Fibroblast of lung (primary cell): ENCODE results near the gene AGAP2. TPM values are rescaled to one million over a fixed set of nuclear protein-coding genes. Genes with fewer than 3 reads are reported as not detected.

Experiments used
- DNase-seq, 2 donors: peaks; one replicate each; pipeline versions ENCODE4 v3.0.0 to v3.0.0-alpha.2; 2010; ENCODE audit warnings: low read depth in 2 of 2
- H2AFZ ChIP-seq: 2 replicates; pipeline ENCODE4 v1.5.1; 2012; ENCODE audit warnings: low read length, control low read depth, inconsistent platforms
- H3K27ac ChIP-seq: 2 replicates; pipeline ENCODE4 v1.5.1; 2011; ENCODE audit warnings: low read length, control low read depth; ENCODE audit not compliant: insufficient read depth
- H3K27me3 ChIP-seq: 2 replicates; pipeline ENCODE4 v1.5.1; 2011; ENCODE audit warnings: mild to moderate bottlenecking, low read length; ENCODE audit not compliant: control insufficient read depth, insufficient read depth
- H3K36me3 ChIP-seq: 2 replicates; pipeline ENCODE4 v1.5.1; 2011; ENCODE audit warnings: low read length; ENCODE audit not compliant: control insufficient read depth, insufficient read depth
- H3K4me1 ChIP-seq: 2 replicates; pipeline ENCODE4 v1.5.1; 2011; ENCODE audit warnings: low read length; ENCODE audit not compliant: control insufficient read depth, insufficient read depth; ENCODE audit errors: extremely low read depth
- H3K4me2 ChIP-seq: 2 replicates; pipeline ENCODE4 v1.5.1; 2011; ENCODE audit warnings: low read length, control low read depth; ENCODE audit not compliant: insufficient read depth; ENCODE audit errors: extremely low read depth
- H3K4me3 ChIP-seq, 4 experiments: fragments of 200-600 bp in 1 of 4; sonication (generic) in 1 of 4; replicated peaks in 1 of 4; 2 replicates each; pipeline ENCODE4 v1.5.1; 2011 to 2016; ENCODE audit warnings: low read length in 4 of 4, low read depth in 3 of 4, mild to moderate bottlenecking in 3 of 4, control low read depth in 2 of 4, inconsistent platforms in 1 of 4, mixed read lengths in 1 of 4; ENCODE audit not compliant: insufficient read depth in 1 of 4; ENCODE audit errors: control extremely low read depth in 1 of 4
- H3K79me2 ChIP-seq: 2 replicates; pipeline ENCODE4 v1.5.1; 2012; ENCODE audit warnings: mild to moderate bottlenecking, low read length, inconsistent platforms; ENCODE audit not compliant: control insufficient read depth, insufficient read depth
- H3K9ac ChIP-seq: 2 replicates; pipeline ENCODE4 v1.5.1; 2011; ENCODE audit warnings: mild to moderate bottlenecking, low read length, control low read depth; ENCODE audit not compliant: insufficient read depth
- H3K9me3 ChIP-seq: 2 replicates; pipeline ENCODE4 v1.5.1; 2012; ENCODE audit warnings: low read depth, low read length; ENCODE audit not compliant: control insufficient read depth, insufficient read depth
- H4K20me1 ChIP-seq: 2 replicates; pipeline ENCODE4 v1.5.1; 2011; ENCODE audit warnings: low read length; ENCODE audit not compliant: control insufficient read depth, insufficient read depth; ENCODE audit errors: extremely low read depth
- EZH2 ChIP-seq: IDR thresholded peaks from 2 replicates; pipeline ENCODE4 v1.5.1; 2012; ENCODE audit warnings: low read length, control low read depth, mild to moderate bottlenecking; ENCODE audit errors: missing control alignments
- polyA plus RNA-seq, 2 donors: library from polyadenylated mRNA; depleted of rRNA in 1 of 2; stranded (reverse) in 1 of 2; unstranded in 1 of 2; fragments of >200 nt; gene quantifications; 2 replicates each; pipeline ENCODE4 v1.2.1, GENCODE V29; 2011 to 2012; ENCODE audit warnings: missing spikeins in 1 of 2
- total RNA-seq: library from RNA; depleted of rRNA; stranded (reverse); fragments of >200 nt; gene quantifications from 2 replicates; pipeline ENCODE4 v1.2.1, GENCODE V29; 2014
- TF ChIP-seq, protein P1 (sequence below), 2 donors: IDR thresholded peaks in 1 of 2; conservative IDR thresholded peaks in 1 of 2; 1 replicate in 1 of 2; 2 replicates in 1 of 2; pipeline ENCODE4 v1.5.1; 2011 to 2012; ENCODE audit warnings: low read length in 2 of 2, control low read depth in 1 of 2, inconsistent platforms in 1 of 2, low read depth in 1 of 2, mild to moderate bottlenecking in 1 of 2

The AGAP2 gene
- total and polyA plus RNA-seq, 2 donors (not counting 1 experiment from before 2014, with no cell fraction given), result 0.05 to 0.17 TPM

DNA sequence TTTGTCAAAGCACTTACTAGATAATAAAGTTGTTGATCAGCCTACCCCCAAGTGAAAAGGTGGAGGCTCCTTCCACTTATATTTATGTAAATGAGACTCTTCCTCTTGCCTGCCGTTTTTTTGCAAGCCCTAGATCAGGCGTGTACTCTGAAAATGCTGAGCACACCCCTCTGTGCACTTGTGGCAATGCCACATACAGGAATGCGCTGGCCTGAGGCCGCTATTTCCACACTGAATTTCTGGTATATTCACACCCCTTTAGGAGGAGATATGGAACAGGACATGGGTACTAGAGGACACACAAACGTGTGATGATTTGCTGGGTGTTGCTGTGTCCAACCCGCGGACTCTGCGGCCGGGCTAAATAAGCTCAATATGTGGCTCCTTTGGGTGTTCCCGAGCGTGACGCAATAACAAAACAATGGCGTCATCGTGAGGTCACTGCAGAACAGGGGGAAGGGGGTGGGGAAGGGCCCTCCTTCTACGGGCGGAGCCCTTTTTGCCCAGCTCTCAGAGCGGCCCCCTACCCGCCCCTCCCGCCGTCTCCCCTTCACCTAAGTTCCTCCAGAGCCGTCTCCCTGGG lies 5.7 kb upstream of the AGAP2 start:
- H2AFZ ChIP-seq, result peak overlapping the region; percentile 70
- H3K36me3 ChIP-seq, result peaks cover 8% of the 10 kb centered on the region

DNA sequence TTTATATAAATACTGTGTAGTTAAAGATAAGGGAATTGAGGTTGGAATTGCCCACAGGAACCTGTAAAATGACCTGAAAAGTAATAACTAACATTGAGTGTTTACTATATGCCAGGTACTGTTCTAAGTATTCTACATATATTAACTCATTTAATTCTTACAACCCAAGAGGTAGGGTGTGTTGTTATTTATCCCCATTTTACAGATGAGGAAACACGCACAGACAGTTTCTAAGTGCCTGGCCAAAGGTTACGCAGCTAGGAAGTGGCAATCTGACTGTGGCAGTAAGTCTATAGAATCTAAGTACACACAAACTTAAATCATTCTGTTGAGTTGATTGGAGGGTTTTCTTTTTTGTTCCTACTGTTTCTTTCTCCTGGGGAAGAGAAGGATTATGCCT lies 5.2 kb upstream of the AGAP2 start:
- no peak overlapping the region for H3K27ac ChIP-seq
- no peak overlapping the region for H3K4me2 ChIP-seq

More for the DNA sequence above, 5.7 kb upstream of the AGAP2 start:
- Histone ChIP-seq H3K9me3 (no peaks in the 10 kb centered on the region), H3K27me3 (peaks cover 26% of the 10 kb centered on the region), H3K4me3 (peak overlapping the region; percentile 66 to 99 (median 88)), H3K4me1 (peaks cover 2% of the 10 kb centered on the region), H3K79me2 (peaks cover 3% of the 10 kb centered on the region), H3K4me2 (peak overlapping the region; percentile 99), H3K9ac (peak overlapping the region; percentile 94), H4K20me1 (no peaks in the 10 kb centered on the region), H3K27ac (peak overlapping the region; percentile 99)
- peak in 1 of 2 donors; percentile 94 for DNase-seq
- TF ChIP-seq, protein P1, sequence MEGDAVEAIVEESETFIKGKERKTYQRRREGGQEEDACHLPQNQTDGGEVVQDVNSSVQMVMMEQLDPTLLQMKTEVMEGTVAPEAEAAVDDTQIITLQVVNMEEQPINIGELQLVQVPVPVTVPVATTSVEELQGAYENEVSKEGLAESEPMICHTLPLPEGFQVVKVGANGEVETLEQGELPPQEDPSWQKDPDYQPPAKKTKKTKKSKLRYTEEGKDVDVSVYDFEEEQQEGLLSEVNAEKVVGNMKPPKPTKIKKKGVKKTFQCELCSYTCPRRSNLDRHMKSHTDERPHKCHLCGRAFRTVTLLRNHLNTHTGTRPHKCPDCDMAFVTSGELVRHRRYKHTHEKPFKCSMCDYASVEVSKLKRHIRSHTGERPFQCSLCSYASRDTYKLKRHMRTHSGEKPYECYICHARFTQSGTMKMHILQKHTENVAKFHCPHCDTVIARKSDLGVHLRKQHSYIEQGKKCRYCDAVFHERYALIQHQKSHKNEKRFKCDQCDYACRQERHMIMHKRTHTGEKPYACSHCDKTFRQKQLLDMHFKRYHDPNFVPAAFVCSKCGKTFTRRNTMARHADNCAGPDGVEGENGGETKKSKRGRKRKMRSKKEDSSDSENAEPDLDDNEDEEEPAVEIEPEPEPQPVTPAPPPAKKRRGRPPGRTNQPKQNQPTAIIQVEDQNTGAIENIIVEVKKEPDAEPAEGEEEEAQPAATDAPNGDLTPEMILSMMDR (conservative IDR thresholded peaks at IDR 0.05 in 1 of 2, IDR thresholded peaks at IDR 0.05 in 1 of 2; ENCODE audit: low read depth in 1 of 2, low read length in 2 of 2), result no peak
- no peak for TF ChIP-seq EZH2

GRCh38 chr12:57741844-57742738 lies 3.5 kb upstream of the AGAP2 start:
- Histone ChIP-seq H2AFZ (no peak overlapping the region), H3K27me3 (peaks cover 39% of the 10 kb centered on the region), H3K36me3 (peaks cover 5% of the 10 kb centered on the region), H3K4me3 (no peak overlapping the region), H3K9me3 (no peaks in the 10 kb centered on the region), H3K79me2 (peaks cover 2% of the 10 kb centered on the region), H4K20me1 (no peaks in the 10 kb centered on the region), H3K9ac (no peak overlapping the region), H3K27ac (no peak overlapping the region), H3K4me1 (peaks cover 2% of the 10 kb centered on the region), H3K4me2 (no peak overlapping the region)
- TF ChIP-seq EZH2, result no peak
- TF ChIP-seq, protein P1 (conservative IDR thresholded peaks at IDR 0.05 in 1 of 2, IDR thresholded peaks at IDR 0.05 in 1 of 2; ENCODE audit: low read depth in 1 of 2, low read length in 2 of 2), result no peak
- DNase-seq, result no peak

More for the DNA sequence above, 5.2 kb upstream of the AGAP2 start:
- Histone ChIP-seq H3K36me3 (peaks cover 8% of the 10 kb centered on the region), H3K27me3 (peaks cover 30% of the 10 kb centered on the region), H3K9ac (no peak overlapping the region), H2AFZ (no peak overlapping the region), H3K9me3 (no peaks in the 10 kb centered on the region), H3K4me1 (peaks cover 2% of the 10 kb centered on the region), H3K4me3 (no peak overlapping the region), H3K79me2 (peaks cover 2% of the 10 kb centered on the region), H4K20me1 (no peaks in the 10 kb centered on the region)
- TF ChIP-seq EZH2, result no peak
- TF ChIP-seq, protein P1 (conservative IDR thresholded peaks at IDR 0.05 in 1 of 2, IDR thresholded peaks at IDR 0.05 in 1 of 2; ENCODE audit: low read depth in 1 of 2, low read length in 2 of 2), result no peak
- no peak for DNase-seq
